Measurements from ENCODE around the gene TMEM253. TPM values are rescaled to one million over a fixed set of nuclear protein-coding genes. Genes with fewer than 3 reads are reported as not detected.

TMEM253 gene
- total RNA-seq, 1 donor from 2014 or later, result 1.6 TPM

- Mint-ChIP-seq H3K27me3 (ENCODE audit: low read depth) (peaks cover 2% of the 10 kb centered on the region), H3K36me3 (ENCODE audit: low read depth) (peaks cover 5% of the 10 kb centered on the region), H3K4me3 (peak within 1 kb of the TSS; percentile 96), H3K9me3 (no peaks in the 10 kb centered on the region), H3K27ac (ENCODE audit: unreplicated experiment) (peak within 1 kb of the TSS; percentile 97), H3K4me1 (peaks cover 48% of the 10 kb centered on the region)
- no peak for TF ChIP-seq CTCF (conservative IDR thresholded peaks at IDR 0.05)
- peak; percentile 62 for DNase-seq (ENCODE audit: low read depth, low spot score)
Measured at GRCh38 chr14:21070083-21070609, 30.7 kb upstream of the TMEM253 start, which contains the start of gene ARHGEF40. Gene ARHGEF40, plus strand, starts transcription at chr14:21070304. Its CDS starts 93 bp downstream, at chr14:21070397.

- no peak for TF ChIP-seq CTCF (conservative IDR thresholded peaks at IDR 0.05)
- peak; percentile 60 for DNase-seq (ENCODE audit: low read depth, low spot score)
- H3K4me1 Mint-ChIP-seq, result peaks cover 50% of the 10 kb centered on the region
- peaks cover 2% of the 10 kb centered on the region for H3K27me3 Mint-ChIP-seq (ENCODE audit: low read depth)
- H3K4me3 Mint-ChIP-seq, result peak overlapping the region; percentile 96
- peak overlapping the region; percentile 88 for H3K27ac Mint-ChIP-seq (ENCODE audit: unreplicated experiment)
- H3K36me3 Mint-ChIP-seq (ENCODE audit: low read depth), result peaks cover 7% of the 10 kb centered on the region
- no peaks in the 10 kb centered on the region for H3K9me3 Mint-ChIP-seq
Measured at GRCh38 chr14:21070610-21071224, 30.1 kb upstream of the TMEM253 start.

GRCh38 chr14:21071225-21072030, 29.4 kb upstream of the TMEM253 start:
- Mint-ChIP-seq H3K4me1 (peaks cover 53% of the 10 kb centered on the region), H3K27me3 (ENCODE audit: low read depth) (peaks cover 2% of the 10 kb centered on the region), H3K9me3 (no peaks in the 10 kb centered on the region), H3K27ac (ENCODE audit: unreplicated experiment) (peak overlapping the region; percentile 88), H3K4me3 (peak overlapping the region; percentile 96), H3K36me3 (ENCODE audit: low read depth) (peaks cover 14% of the 10 kb centered on the region)
- no peak for TF ChIP-seq CTCF (conservative IDR thresholded peaks at IDR 0.05)
- DNase-seq (ENCODE audit: low read depth, low spot score), result peak; percentile 62

GRCh38 chr14:21072031-21072473, 28.8 kb upstream of the TMEM253 start:
- Mint-ChIP-seq H3K4me1 (peaks cover 53% of the 10 kb centered on the region), H3K36me3 (ENCODE audit: low read depth) (peaks cover 16% of the 10 kb centered on the region), H3K9me3 (no peaks in the 10 kb centered on the region), H3K27ac (ENCODE audit: unreplicated experiment) (peak overlapping the region; percentile 46), H3K4me3 (peak overlapping the region; percentile 96), H3K27me3 (ENCODE audit: low read depth) (peaks cover 2% of the 10 kb centered on the region)
- TF ChIP-seq CTCF (conservative IDR thresholded peaks at IDR 0.05), result no peak
- DNase-seq (ENCODE audit: low read depth, low spot score), result no peak

GRCh38 chr14:21072781-21073339, 28.0 kb upstream of the TMEM253 start:
- no peak for DNase-seq (ENCODE audit: low read depth, low spot score)
- H3K27me3 Mint-ChIP-seq (ENCODE audit: low read depth), result peaks cover 2% of the 10 kb centered on the region
- peaks cover 20% of the 10 kb centered on the region for H3K36me3 Mint-ChIP-seq (ENCODE audit: low read depth)
- no peaks in the 10 kb centered on the region for H3K9me3 Mint-ChIP-seq
- no peak for TF ChIP-seq CTCF (conservative IDR thresholded peaks at IDR 0.05)
- H3K27ac Mint-ChIP-seq (ENCODE audit: unreplicated experiment), result no peak overlapping the region
- H3K4me1 Mint-ChIP-seq, result peaks cover 55% of the 10 kb centered on the region
- H3K4me3 Mint-ChIP-seq, result peak overlapping the region; percentile 96
